Ramos (cell line): ENCODE measurements around the gene KCNK10.

ENCODE experiments used
- in situ Hi-C: fragments of 300-500 bp; cut with MboI; formaldehyde crosslinking; loops from one replicate; pipeline ENCODE4 v1.14.3; 2022; ENCODE audit warnings: low sequenced_read_pairs; ENCODE audit not compliant: unreplicated experiment

KCNK10 gene

GRCh38 chr14:88194531-88194930 lies 128.5 kb downstream of the KCNK10 start:
- in situ Hi-C loops = no loop called here

DNA sequence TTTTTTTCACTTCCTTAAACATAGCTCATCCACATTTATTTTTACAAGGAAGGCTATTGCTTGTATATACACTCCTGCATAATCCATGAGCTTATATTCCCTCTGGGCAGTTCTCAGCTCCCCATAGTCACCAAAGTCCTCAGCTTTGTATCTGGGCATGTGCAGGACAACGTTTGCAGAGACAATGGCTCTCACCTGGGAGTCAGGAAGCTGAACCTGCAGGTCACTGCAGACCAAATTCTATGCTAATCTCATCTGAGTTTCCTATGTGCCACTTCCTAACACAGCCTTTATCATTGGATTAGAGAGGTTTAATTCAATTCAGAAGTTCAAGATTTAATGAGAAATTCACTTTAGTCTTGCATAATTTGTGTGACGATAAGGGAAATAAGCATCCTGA lies 131.5 kb downstream of the KCNK10 start:
- in situ Hi-C loops = no loop called here

GRCh38 chr14:88189417-88190191 lies 133.5 kb downstream of the KCNK10 start:
- in situ Hi-C loops = no loop called here

DNA sequence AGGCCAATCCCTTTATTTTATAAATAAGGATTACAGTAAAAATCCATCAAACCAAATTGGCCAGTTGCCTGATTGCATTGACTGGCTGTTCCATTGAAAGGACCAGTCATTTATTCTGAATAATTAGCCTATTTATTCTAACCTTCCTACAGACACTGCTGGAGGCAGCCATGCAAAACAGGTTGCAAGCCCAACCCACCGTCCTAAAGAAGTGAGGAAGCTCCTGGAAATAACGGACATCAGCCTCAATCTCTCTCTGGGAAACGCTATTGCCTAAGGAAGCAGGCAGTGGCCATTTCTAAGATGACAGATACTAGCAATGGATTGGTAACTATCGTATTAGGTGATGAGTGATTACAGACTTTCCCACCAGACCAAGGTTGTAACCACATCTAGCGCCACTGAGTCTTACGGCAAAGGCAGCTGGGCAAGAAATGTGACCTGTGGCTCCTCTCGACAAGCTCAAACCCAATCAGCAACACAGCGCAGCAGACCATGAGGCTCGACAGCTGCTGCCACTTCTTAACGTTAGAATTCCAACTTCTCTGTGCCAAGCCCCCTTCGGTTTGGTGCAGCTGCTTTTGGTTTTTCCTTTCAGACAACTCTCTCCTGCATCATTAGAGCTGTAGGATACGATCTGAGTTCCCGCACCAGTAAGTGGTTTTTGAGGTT lies 134.2 kb downstream of the KCNK10 start:
- in situ Hi-C loops = no loop called here

GRCh38 chr14:88185843-88186242 lies 137.2 kb downstream of the KCNK10 start:
- in situ Hi-C loops = no loop called here

DNA sequence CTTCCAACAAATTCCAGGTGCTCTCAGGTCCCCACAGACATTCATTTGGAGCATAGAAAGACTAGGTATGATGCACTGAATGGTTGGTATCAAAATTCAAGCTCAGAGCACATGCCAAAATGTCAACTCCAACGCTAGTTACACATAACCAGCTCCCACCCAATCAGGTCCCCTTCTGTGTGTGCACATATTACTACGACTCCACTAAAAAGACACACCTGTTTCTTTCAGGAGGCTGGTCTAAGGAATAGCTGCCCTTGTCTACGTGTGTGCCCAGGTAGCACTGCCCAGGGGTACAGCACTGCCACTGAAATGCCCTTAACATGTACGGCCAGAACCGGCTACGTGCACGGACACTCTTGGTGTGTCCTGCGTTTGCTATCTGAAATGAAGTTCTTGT lies 138.1 kb downstream of the KCNK10 start:
- in situ Hi-C loops = no loop called here

DNA sequence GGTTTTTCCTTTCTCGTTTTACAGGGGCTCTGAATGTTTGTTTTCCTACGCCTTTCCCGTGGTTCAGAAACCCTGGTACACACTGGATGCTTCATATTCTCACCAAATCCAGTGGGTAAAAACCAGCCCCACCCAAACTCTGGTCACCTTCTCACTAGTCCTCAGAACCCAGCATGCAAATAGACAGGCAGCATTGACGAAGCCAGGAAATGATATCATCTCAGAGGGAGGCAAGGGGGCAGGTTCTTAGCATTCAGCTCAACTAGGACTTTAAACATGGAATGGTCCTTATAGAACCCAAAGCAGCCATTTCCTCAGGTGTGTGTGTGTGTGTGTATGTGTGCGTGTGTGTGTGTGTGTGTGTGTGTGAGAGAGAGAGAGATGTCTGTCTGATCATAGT lies 142.0 kb downstream of the KCNK10 start:
- in situ Hi-C loops = no loop called here

DNA sequence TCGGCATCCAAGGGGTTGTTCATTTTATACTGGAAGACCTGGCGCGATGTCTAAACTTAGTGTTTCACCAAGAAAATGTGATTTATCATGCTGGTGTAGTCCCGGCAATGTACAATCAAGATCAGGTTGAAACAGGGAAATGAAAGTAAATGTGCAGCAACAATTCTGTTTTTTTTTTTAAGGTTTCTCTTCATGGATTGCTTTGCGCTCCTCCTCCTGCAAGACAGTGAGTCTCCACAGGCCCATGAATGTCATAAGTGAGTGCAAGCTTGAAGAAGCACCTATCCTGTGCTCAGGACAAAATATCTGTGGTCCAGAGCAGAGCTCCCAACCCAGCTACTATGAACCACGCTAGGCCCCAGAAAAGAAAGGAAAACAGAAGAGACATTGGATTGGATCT lies 143.4 kb downstream of the KCNK10 start:
- in situ Hi-C loops = no loop called here

GRCh38 chr14:88170333-88170732 lies 152.7 kb downstream of the KCNK10 start:
- in situ Hi-C loops = no loop called here

DNA sequence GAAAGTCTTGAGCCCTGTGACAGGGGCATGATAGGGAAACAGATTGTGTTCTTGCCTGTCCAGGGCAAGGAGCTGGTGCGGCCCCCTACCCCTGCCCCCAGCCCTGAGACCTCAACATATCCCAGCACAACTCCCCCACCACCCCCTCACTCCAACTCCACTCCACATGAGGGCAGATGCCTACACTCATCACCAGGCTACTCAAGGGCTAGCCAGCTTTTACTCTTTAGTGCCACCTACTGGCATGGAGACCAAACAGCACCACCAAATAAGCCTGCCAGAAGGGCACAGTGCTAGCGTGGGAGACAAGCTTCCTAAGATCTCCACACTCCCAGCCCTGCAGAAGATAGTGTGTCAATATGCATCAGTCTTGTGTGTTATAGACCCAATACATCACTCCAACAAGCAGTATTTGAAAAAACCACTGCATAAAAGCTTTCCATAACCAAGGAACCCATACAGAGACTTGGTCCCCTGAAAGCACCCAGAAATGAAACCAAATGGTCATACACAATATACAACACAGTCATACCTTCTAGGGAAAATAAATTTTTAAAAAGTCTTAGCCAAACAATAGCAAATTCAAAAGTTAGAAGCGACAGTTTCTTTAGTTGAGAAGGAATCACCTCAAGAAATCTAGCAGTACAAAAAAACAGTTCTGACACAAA lies 154.4 kb downstream of the KCNK10 start:
- in situ Hi-C loops = loop anchor here (10.0 kb wide), 1 partner anchor 224 kb away; no protein-coding TSS in a partner anchor

DNA sequence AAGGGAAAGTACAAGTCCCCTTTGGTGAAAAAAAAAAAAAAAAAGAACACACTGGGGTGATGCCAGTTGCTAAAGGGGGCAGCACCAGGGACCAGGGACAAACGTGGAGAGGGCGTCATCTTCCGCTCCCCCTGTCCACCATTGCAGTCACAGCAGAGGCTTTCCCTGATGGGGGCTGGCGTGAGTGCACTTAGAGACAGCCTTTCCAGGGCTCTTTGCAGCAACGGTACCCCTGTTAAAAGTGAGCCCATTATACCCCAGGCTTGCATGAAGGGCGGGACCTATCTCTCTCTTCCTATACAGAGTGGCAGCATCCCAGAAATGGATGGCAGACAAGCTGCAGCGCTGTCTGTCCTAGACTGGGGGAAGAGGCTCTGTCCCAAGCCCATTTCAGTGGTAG lies 155.0 kb downstream of the KCNK10 start:
- in situ Hi-C loops = loop anchor here (10.0 kb wide), 1 partner anchor 223 kb away; no protein-coding TSS in a partner anchor

DNA sequence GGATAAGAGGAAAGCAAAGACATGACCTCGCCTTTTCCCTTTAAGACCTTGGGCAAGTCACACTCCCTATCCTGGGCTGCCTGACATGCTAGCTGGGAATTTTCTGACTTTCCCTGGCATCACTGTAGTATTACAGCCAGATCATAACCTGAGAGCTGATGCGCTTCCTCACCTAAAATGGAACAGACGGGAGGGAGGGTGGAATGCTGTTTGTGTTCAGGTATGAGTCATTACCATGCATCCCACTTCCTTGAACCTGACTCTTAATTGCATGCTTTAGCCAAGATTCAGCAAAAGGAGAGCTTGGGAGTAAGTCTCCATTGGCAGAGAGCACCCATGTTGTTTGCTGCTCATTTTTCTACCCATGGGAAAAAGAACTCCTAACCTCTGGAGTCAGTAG lies 156.5 kb downstream of the KCNK10 start:
- in situ Hi-C loops = loop anchor here (10.0 kb wide), 1 partner anchor 222 kb away; no protein-coding TSS in a partner anchor

- in situ Hi-C loops = loop anchor here (10.0 kb wide), 1 partner anchor 220 kb away; no protein-coding TSS in a partner anchor
Observed at GRCh38 chr14:88164906-88165534, 158.0 kb downstream of the KCNK10 start.

DNA sequence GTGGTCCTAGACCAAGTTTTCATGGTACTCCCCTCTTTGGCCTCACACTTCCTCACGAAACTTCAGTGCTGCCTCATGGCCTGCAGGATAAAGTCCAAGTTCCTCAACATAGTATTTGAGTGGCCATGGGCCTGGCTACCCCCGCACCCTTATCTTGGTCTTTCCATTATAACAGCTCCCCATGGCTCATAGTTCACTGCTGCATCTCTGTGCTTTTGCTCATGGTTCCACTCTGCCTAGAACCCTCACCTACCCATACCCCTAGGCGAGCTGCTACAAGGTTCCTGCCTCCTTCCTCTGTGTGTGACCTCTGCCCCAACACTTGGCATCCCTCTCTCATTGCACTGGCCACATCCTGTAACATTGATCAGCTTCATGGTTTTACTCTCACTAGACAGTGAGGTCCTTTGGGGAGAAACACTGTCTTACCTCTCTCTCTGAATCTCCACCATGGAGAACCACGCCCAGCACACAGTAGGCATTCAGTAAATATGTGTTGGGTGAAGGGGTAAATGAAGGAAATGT lies 159.3 kb downstream of the KCNK10 start:
- in situ Hi-C loops = loop anchor here (10.0 kb wide), 1 partner anchor 219 kb away; no protein-coding TSS in a partner anchor

GRCh38 chr14:88156127-88156526 lies 166.9 kb downstream of the KCNK10 start:
- in situ Hi-C loops = no loop called here

DNA sequence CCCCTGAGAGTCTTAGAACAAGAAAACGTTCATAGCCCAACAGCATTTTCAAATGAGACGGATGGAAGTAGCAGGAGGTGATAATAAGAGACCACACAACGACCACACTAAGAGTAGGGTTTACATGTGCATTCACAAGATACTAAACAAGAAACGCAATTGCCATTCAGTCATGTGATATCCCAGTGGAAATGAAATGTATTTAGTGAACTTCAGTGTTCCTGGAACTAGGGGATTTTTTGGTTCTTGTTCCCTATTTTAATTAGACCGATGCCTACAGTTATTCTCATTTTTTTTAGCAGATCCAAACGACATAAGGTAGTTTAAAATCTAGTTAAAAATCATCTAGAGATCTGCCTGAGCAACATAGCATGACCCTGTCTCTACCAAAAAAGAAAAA lies 168.1 kb downstream of the KCNK10 start:
- in situ Hi-C loops = no loop called here

DNA sequence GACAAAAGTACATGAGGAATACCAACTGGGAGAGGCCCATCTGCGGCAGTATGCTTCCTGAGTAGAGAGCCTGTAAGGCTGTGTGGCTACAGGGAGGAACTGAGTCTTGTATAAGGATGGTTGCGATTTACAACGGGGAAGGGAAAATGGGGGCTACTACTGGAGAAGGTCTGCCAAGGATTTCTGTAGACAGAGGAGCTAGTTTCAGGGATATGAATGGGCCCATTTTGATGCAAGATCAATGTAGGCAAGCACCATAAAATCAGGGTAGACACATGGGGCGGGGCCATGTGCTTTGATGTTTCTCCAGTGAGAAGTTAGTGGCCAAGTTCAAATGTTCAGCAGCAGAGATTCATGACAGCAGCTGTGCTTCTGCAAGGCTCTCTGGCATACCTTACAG lies 168.7 kb downstream of the KCNK10 start:
- in situ Hi-C loops = no loop called here

DNA sequence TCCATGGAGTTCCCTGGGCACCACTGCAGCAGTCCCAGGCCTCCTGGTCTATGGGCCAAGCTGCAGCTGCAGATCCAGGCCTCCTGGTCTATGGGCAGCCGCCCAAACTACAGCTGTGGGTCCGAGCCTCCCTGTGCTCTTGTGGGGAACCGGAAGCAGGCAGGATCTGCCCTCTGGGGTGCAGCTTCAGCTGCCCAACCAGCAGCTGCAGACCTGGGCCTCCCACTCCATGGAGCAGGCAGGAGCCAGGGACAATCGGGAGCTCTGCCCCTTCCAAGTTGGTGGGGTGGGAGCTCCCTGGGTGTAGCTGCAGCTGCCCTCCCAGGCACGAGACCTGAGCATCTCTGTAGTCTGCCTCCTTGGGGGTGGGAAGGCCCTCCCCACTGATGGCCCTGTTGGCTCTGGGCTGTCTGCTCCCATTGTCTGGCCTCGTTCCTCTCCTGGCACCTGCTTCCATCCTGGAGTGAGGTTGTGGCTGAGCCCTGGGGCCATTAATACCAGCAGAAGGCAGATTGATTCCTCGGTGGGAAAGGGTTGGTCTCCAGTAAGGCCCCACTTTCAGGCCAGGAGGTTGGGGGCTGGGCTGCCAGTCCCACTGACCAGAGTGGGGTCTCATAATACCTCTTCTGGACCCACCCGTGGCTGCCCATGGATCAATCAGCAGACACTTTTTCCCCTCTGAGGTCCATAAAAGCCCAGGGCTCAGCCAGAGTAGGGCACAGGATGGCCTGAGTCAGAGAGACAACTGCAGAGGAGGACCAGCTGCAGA lies 176.0 kb downstream of the KCNK10 start:
- in situ Hi-C loops = no loop called here

DNA sequence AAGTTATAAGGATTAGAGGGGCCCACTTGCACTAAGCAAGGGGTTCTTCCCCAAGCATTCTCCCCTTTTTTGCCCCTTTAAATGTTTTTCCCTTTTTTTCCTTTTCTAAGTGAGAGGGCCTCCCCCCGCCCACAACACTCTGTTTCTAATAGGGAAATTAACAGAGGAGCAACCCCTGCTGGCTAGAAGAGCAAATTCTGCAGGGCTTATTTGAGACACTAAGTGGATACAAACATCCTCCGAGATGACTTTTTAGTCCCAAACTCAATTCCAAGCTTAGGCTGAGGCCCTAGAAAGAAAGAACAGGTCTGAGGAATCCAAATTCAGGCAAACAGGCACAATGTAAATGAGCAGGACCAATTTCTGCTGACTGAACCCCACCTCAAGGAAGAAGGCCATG lies 179.3 kb downstream of the KCNK10 start:
- in situ Hi-C loops = no loop called here

- in situ Hi-C loops = no loop called here
Observed at GRCh38 chr14:88142997-88143396, 180.1 kb downstream of the KCNK10 start.
